Mesothelial cell of epicardium (in vitro differentiated cells): ENCODE results near the gene HOXA1. TPM values are rescaled to one million over a fixed set of nuclear protein-coding genes. Genes with fewer than 3 reads are reported as not detected.

Source experiments
- DNase-seq, 2 experiments: peaks; one replicate each; pipeline ENCODE4 v3.0.0; 2021; ENCODE audit warnings: low spot score in 2 of 2; ENCODE audit not compliant: unreplicated experiment in 2 of 2
- H3K27ac Mint-ChIP-seq: 2 replicates; pipeline ENCODE4 v1.8.0; 2021; ENCODE audit warnings: mixed read lengths
- H3K27me3 Mint-ChIP-seq: 2 replicates; pipeline ENCODE4 v1.8.0; 2021; ENCODE audit warnings: low read depth, mixed read lengths
- H3K36me3 Mint-ChIP-seq: 2 replicates; pipeline ENCODE4 v1.8.0; 2021; ENCODE audit warnings: mixed read lengths
- H3K4me1 Mint-ChIP-seq: 2 replicates; pipeline ENCODE4 v1.8.0; 2021; ENCODE audit warnings: mixed read lengths
- H3K4me3 Mint-ChIP-seq: 2 replicates; pipeline ENCODE4 v1.8.0; 2021; ENCODE audit warnings: mild to moderate bottlenecking, moderate library complexity, mixed read lengths
- H3K9me3 Mint-ChIP-seq: 2 replicates; pipeline ENCODE4 v1.8.0; 2021; ENCODE audit warnings: mixed read lengths
- total RNA-seq: library from RNA; stranded (reverse); gene quantifications from 3 replicates; pipeline ENCODE4 v1.2.1, GENCODE V29; 2021
- TF ChIP-seq, protein P1 (sequence below): fragments of 200-600 bp; sonication (generic); IDR thresholded peaks from one replicate; pipeline ENCODE4 v1.5.0; 2021; ENCODE audit warnings: antibody characterized with exemption; ENCODE audit not compliant: unreplicated experiment

HOXA1 gene
- total RNA-seq, 1 donor from 2014 or later: 14.6 TPM

GRCh38 chr7:27106181-27106900 is 10.5 kb upstream of the HOXA1 start:
- no peak for DNase-seq
- Mint-ChIP-seq H3K4me3 (peak overlapping the region; percentile 98), H3K4me1 (peaks cover 90% of the 10 kb centered on the region), H3K9me3 (no peaks in the 10 kb centered on the region), H3K27me3 (no peaks in the 10 kb centered on the region), H3K27ac (peak overlapping the region; percentile 100), H3K36me3 (peaks cover 3% of the 10 kb centered on the region)
- TF ChIP-seq, protein P1, sequence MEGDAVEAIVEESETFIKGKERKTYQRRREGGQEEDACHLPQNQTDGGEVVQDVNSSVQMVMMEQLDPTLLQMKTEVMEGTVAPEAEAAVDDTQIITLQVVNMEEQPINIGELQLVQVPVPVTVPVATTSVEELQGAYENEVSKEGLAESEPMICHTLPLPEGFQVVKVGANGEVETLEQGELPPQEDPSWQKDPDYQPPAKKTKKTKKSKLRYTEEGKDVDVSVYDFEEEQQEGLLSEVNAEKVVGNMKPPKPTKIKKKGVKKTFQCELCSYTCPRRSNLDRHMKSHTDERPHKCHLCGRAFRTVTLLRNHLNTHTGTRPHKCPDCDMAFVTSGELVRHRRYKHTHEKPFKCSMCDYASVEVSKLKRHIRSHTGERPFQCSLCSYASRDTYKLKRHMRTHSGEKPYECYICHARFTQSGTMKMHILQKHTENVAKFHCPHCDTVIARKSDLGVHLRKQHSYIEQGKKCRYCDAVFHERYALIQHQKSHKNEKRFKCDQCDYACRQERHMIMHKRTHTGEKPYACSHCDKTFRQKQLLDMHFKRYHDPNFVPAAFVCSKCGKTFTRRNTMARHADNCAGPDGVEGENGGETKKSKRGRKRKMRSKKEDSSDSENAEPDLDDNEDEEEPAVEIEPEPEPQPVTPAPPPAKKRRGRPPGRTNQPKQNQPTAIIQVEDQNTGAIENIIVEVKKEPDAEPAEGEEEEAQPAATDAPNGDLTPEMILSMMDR: no peak

DNA sequence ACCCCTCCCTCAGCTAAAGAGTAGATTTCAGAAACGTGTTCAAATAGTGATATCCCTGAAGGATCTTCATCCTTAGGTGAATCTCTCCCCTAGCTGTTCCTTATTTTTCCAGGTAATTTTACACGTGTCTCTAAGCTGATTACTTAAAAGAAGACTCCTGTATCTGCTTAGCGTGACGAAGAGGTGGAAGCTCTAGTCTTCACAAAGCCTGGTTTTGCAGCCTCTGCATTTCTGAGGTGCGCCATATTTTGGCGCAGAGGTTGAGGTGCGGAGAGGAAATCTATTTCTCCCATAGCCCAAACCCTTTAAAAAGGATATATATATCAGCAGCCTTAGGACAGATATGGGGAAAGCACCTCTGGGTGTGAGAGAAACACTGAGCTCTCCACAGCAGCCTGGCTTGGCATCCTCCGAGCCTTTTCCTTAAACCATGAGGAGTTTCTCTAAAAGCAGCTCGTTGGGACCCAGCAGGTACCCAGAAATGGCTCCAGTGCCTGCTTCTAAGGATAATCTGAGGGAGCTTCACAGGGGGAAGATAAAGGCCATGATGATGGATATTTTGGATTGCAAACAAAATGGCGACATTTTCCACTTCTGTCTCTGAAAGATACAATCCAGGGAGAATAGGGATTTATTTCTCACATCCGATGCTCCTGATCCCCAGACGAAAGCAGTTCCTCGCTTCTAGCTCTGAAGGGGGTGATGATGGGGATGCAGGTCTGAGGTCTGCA is 9.7 kb upstream of the HOXA1 start:
- Mint-ChIP-seq H3K4me1 (peaks cover 92% of the 10 kb centered on the region), H3K4me3 (peak overlapping the region; percentile 98), H3K9me3 (no peaks in the 10 kb centered on the region), H3K36me3 (peaks cover 8% of the 10 kb centered on the region), H3K27ac (peak overlapping the region; percentile 100), H3K27me3 (no peaks in the 10 kb centered on the region)
- no peak for DNase-seq
- TF ChIP-seq, protein P1: no peak

DNA sequence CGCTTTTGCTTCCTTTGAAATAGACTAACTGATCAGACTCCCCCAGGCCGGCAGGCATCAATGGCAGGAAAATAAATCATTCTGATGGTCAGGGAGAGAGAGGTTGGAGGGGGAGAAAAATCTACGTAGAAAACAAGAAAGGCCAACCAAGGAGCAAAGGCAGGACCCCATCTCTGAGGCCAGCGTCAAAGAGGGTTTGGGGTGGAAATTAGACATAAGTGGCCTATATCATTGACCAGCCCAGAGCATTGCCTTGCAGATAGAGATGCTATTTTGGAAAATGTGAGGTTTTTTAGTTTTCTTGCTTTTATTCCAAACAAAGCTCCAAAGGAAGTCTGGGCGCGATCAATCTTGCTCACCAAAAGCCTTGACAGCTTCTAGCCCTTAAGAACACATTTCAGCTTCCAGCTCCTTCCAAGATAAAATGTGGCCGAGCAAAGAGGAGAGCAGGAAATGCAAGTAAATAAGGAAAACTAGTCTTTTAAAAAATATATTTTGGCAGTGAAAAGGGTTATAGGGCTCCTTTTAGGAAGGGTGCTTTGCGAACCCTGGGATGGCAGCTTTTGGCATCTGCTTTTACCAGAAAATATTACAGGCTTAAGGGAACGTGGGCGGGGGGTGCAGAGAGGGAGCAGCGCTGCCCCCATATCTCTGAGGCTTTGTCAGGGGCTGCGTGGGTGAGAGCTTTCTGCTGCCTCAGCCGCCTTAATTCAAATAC is 8.7 kb upstream of the HOXA1 start:
- no peak for DNase-seq
- H3K9me3 Mint-ChIP-seq: no peaks in the 10 kb centered on the region
- TF ChIP-seq, protein P1: no peak
- H3K36me3 Mint-ChIP-seq: peaks cover 15% of the 10 kb centered on the region
- peak overlapping the region; percentile 98 for H3K4me3 Mint-ChIP-seq
- H3K27ac Mint-ChIP-seq: peak overlapping the region; percentile 100
- H3K4me1 Mint-ChIP-seq: peaks cover 93% of the 10 kb centered on the region
- H3K27me3 Mint-ChIP-seq: no peaks in the 10 kb centered on the region

GRCh38 chr7:27103489-27104226 is 7.9 kb upstream of the HOXA1 start:
- Mint-ChIP-seq H3K27ac (peak overlapping the region; percentile 100), H3K27me3 (no peaks in the 10 kb centered on the region), H3K36me3 (peaks cover 20% of the 10 kb centered on the region), H3K4me3 (peak overlapping the region; percentile 98), H3K4me1 (peaks cover 93% of the 10 kb centered on the region), H3K9me3 (no peaks in the 10 kb centered on the region)
- TF ChIP-seq, protein P1: no peak
- no peak for DNase-seq
